Stimulated activated naive CD8-positive, alpha-beta T cell treated with anti-CD3 and anti-CD28 coated beads, Interleukin-15, Interleukin-2, amounts not matched to agents 100 U/mL and 50 U/mL, for 24 hours (primary cell): ENCODE results near the gene PLAC8L1.
"Not testable (repeated sequence)": the region's sequence is repeated elsewhere in the genome, so short reads cannot be mapped to it uniquely, and the experiment has no call there.

Experiments used
- ATAC-seq: fragments of 150-1000 bp; cut with Tn5 transposase; one replicate; pipeline ENCODE4 v1.10.0; 2021
- DNase-seq: peaks from one replicate; pipeline ENCODE4 v3.0.0; 2021

PLAC8L1 gene, protein sequence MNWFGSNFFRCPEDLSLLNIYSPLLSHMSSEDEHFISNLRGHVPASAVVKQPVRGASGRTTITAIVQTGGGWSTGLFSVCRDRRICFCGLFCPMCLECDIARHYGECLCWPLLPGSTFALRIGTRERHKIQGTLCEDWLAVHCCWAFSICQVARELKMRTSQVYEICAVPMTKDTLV

DNA sequence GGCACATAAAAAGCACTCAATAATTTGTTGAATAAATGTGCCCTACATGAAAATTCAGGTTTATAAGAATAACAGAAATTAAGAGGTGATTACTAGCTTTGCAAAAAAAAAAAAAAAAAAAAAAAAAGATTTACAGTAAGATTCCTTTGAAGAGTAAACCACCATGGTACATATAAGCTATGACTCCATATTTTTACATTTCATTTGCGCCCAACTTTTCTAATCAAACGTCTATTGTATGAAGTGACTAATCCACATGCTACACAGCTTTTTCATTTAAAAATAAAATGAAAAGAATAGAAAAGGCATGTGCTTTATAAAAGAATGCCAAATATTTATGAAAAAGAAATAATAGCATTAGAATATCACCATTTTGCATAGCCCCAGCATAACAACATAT, at the start of gene PLAC8L1:
Gene PLAC8L1 (minus strand): TSS at position 101 of the 400 bp plus-strand sequence. CDS start 1,266 bp downstream, outside the sequence.
- DNase-seq (no peak), ATAC-seq (no peak)

DNA sequence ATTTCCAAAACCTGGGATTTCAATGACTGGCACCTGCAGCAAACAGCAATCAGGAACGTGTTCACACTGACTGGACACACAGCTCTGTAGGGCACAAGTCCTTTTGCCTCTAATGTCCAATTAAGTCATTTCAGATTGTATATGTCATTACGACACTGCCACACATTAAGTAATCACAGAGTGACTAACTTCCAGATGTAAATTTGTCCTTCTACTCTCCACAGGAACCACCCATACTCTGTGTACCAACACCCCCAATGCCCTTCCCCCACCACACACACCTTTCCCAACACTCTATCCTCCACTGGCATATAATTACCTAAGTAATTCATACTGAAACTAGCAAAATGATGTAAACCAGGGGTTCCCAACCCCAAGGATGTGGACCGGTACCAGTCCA, 46.6 kb upstream of the PLAC8L1 start:
- DNase-seq: no peak
- ATAC-seq: no peak

DNA sequence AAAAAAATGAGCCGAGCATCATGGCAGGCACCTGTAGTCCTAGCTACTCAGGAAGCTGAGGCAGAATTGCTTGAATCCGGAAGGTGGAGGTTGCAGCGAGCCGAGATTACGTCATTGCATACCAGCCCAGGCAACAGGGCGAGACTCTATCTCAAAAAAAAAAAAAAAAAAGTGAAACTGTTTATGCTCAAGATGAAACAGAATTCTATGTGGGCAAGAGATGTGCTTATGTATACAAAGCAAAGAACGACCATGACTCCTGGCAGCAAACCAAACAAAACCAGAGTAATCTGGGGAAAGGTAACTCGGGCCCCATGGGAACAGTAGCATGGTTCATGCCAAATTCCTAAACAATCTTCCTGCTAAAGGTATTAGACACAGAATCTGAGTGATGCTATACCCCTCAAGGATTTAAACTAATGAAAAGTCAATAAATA, 32.6 kb upstream of the PLAC8L1 start:
- no peak for DNase-seq
- no peak for ATAC-seq

DNA sequence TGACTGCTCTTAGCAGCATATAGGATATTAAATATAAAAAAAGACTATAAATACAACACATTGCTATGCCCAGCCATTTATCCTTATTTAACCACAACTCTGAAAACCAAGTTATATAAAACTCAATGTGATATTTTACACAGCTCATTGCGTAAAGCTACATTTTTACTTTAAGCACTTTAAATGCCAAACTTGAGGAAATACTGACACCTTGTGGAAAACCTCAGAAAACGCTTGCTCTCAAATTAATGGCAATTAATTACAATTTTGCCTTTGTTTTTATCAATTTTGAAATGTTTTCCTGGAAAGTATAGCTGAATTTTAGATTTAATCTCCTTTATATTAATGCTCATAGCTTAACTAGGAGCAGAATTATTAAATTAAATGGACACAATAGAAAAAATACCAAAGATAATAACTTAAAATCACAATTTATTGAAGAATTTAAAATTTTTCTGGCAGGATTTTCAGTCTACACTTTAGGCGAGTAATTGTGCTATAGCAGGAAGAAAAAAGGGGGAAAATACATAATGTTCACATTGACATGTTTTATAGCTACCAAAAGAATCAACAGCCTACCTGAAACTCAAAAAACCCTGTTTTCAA, 25.2 kb upstream of the PLAC8L1 start:
- DNase-seq (no peak), ATAC-seq (no peak)

DNA sequence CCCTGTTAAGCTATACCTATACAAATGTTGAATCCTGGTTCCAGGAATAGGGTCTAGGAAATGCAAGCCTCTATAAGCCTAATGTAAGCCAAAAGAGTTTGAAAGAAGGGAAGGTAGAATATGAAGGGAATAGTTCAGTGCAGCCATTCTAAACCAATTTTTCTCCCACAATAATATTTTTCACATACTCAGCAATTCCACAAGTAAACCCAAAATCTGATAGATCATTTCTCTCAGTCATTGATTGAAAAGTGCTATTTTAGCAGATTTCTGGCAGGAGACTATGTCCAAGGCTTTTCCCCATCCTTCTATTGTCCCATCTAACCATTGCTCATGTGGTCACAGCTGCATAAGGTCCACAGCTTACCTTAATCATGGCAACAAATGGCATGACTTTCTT, 20.7 kb upstream of the PLAC8L1 start:
- DNase-seq (no peak), ATAC-seq (no peak)

DNA sequence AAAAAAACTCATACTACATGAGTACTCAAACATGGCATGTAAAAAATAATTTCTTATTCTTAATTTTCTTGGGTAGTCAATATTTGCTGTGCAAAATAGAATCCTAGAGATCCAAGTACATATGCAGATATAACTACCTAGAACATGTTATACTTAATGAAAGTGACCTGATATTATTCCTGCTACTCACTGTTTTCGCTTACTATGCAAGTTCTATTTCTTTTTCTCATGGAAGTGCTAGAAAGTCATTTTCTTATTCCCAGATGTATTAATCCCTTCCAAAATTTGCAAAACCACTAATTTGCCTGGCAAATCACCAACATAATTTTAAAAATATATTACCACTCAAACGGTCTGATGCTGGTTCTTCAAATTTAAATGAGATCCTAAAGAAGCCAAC, 19.2 kb upstream of the PLAC8L1 start:
- ATAC-seq: no peak
- no peak for DNase-seq

DNA sequence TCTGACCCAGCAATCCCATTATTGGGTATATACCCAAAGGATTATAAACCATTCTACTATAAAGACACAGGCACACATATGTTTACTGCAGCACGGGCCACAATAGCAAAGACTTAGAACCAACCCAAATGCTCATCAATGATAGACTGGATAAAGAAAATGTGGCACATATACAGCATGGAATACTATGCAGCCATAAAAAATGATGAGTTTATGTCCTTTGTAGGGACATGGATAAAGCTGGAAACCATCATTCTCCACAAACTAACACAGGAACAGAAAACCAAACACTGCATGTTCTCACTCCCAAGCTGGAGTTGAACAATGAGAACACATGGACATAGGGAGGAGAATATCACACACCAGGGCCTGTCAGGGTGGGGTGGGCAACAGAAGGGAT, 16.1 kb upstream of the PLAC8L1 start:
- DNase-seq, ATAC-seq: not testable (repeated sequence)

DNA sequence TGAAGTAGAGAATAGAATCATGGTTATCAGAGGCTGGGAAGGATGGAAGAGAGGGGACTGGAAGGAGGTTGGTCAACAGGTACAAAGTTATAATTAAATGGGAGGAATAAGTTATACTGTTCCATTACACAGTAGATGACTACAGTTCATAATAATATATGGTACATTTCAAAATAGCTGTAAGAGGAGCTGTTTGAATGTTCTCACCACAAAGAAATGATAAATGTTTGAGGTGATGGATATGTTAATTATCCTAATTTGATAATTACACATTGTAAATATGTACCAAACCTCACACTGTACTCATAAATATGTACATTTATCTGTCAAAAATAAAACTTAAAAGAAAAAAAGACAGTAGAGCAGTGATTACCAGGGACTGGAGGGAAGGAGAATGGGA, 12.9 kb upstream of the PLAC8L1 start:
- ATAC-seq (no peak), DNase-seq (no peak)

DNA sequence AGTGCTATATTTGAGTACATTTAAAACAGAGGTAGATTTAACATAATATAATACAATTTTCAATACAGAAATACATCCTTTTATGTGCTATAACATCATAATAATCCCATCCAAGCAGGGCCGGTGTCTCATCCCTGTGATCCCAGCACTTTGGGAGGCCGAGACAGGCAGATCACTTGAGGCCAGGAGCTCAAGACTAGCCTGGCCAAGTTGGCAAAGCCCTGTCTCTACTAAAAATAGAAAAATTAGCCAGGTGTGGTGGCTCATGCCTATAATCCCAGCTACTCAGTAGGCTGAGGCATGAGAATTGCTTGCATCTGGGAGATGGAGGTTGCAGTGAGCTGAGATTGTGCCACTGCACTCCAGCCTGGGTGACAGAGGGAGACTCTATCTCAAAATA, 11.8 kb upstream of the PLAC8L1 start:
- not testable (repeated sequence) for DNase-seq, ATAC-seq

DNA sequence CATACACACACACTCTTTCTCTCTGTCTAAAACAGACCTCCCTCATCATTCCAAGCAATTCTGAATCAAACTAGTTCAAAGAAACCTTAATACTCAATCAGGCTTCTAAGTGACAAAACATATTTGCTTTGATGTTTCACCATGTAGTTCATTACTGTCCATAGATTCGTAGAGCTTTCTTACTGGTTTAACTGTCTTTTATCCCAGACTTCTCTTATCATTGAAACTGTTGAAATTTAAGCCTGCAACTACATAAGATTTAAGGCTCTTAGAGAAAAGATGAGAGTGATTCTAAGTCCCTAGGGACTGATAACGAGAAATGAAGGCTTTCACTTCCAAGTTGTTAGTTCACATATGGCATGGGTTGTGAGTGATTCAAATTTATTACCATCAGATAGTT, 11.0 kb upstream of the PLAC8L1 start:
- DNase-seq (no peak), ATAC-seq (no peak)

DNA sequence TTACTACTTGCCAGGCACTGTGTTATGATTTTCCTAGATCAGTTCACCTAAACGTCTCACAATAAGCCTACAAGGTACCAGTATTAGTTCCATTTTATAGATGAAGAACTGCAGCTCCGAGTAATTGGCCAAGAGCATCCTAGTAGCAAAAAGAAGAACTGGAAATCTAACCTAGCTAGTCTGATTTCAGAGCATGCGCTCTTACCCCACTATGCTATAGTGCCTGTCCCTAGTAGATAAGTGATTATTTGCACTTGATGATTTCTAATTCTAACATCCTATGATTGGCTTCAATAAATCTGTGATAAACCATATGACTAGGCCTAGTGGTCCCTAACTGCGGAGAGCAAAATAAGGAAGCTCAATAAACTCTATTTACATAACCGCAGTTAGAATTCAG, 7.1 kb upstream of the PLAC8L1 start:
- ATAC-seq (no peak), DNase-seq (no peak)

DNA sequence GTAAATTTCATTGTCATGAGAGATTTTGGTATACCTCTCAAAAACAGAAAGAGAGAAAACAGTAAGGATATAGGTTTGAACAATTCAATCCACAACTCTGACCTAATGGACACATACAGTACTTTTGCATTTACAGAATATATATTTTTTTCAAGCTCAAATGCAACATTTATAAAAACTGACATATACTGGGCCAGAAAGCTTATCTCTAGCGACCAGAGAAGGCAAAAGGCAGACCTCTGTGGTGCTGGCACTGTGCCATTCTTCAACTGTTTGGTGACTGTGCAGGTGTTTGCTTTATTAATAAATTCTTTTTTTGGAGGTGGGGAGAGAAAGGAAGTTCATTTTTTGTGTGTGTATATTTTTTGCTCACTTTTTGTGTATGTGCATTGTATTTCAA, 6.0 kb upstream of the PLAC8L1 start:
- no peak for ATAC-seq
- DNase-seq: no peak

DNA sequence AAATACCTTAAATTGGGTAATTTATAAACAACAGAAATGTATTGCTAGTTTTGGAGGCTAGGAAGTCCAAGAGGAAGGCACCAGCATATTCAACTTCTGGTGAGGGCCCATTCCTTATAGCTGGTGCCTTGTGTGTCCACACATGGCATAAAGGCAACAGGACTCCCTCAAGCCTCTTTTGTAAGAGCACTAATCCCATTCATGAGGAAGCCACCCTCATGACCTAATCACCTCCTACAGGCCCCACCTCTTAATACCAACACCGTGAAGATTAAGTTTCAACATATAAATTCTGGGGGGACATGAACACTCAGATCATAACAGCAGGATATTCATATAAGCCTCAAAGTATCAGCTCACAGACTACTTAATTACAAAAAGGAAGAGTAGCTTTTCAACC, 4.0 kb upstream of the PLAC8L1 start:
- no peak for DNase-seq
- ATAC-seq: no peak

DNA sequence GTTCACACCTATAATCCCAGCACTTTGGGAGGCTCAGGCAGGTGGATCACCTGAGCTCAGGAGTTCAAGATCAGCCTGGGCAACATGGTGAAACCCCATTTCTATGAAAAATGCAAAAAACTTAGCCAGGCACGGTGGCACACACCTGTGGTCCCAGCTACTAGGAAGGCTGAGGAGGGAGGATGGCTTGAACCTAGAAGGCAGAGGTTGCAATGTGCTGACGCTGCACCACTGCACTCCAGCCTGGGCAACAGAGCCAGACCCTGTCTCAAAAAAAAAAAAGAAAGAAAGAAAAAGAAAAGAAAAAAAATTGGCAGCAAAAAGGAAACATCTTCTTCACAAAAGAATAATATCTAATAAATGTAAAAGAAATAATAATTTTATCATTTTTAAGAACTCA, 3.5 kb upstream of the PLAC8L1 start:
- not testable (repeated sequence) for DNase-seq

DNA sequence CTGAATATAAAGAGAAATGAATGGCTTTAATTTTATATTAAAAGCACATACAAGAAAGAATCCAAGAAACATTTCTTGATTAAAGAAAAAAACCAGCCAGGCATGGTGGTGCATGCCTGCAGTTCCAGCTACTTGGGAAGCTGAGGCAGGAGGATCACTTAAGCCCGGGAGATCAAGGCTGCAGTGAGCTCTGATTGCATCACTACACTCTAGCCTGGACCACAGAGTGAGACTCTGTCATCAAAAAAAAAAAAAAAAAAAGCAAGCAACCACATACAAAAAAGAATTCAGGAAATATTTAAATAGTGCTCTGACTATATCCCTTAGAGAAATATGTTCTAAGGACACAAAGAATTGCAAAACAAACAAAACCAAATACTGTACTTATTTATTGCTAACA, 2.5 kb upstream of the PLAC8L1 start:
- no peak for ATAC-seq
- no peak for DNase-seq

More for the DNA sequence above, 3.5 kb upstream of the PLAC8L1 start:
- ATAC-seq: not testable (repeated sequence)

DNA sequence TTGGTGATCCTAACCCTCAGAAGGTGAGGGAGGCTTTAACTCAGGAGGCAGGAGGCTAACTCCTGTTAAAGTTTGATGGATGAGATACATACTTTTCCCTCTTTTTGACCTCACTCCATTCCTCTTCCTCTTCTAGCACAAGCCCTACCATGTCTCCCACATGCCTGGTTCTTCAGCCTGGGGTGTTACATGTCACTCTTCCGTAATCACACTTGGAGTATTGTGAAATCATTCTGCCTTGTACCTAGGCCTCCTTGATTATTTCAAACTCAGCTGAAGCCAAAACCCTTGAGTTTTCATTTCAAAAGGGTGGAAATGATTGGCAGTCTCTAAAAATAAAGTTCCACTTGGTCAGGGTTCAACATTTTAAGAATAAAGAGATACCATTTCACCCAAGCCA, 1.8 kb downstream of the PLAC8L1 start:
- no peak for ATAC-seq
- no peak for DNase-seq

DNA sequence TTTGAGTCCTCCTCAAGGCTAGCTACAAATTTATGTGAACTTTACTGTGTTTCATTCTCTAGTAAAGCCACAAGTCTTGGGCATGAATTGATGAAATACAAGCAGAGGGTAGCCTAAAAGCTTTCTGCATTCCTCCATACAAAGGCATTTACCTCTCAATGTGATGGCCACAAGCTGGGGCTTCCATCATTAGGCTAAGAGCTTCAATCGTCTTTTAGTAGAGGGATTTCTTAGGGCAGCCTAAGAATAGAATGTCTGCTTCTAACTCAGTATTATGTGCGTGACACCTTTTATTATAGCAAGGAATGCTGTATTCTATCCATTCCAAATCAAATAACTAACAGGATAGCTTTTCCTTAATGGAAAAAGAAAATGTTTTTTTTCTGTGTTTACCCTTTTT, 3.7 kb downstream of the PLAC8L1 start:
- no peak for ATAC-seq
- DNase-seq: no peak

DNA sequence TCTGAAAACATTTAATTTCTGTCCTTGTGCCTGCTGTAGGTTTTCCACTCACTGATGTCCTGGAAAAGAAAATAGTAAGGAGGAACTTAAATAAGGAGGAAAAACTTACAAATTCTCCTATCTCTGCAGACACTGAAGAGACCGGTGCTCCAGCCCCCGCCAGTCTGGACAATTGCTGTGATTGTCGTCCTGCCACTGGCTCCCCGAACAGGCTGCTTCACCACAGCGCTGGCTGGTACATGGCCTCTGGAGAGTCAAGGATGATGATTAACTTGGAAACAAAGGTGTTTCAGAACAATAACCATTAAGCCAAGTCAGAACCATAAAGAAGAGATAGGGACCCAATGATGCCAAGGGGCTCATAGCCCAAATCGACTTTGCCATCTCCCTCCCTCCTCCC, 7.3 kb downstream of the PLAC8L1 start:
- ATAC-seq (no peak), DNase-seq (no peak)

DNA sequence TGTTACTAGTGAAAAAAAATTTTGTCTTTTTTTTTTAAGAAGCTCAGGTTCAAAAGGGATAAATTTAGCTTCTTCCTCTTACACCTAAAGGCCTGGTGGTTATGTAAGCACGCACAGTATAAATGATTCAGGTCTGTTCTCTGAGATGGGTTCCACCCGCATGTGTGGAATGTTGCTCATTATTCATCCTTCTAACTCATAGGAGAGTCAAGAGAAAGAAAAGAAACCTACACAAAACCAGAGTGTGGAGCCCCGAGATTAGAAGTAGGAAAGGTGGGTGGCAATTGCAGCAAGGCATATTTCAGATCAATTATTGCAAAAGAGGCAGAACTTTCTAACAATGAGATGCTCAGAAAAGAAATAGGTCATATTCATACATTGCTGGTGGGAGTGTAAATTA, 13.5 kb downstream of the PLAC8L1 start:
- DNase-seq (no peak), ATAC-seq (no peak)

DNA sequence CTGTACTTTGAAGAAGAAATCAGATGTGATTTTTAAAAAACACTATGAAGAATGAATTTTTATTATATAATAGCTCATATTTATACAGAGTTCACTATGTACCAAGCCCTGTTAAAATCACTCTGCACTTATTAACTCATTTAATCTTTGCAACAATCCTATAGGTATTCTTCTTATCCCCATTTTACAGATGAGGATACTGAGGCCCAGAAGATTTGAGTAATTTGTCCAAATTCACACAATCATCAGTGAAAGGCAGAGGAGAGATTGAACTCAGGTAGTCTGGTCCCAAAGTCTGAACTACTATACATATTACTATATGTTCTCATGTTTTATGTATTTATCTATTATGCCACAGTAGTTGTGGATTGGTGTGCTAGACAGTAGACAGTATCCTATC, 16.1 kb downstream of the PLAC8L1 start:
- ATAC-seq (no peak), DNase-seq (no peak)

DNA sequence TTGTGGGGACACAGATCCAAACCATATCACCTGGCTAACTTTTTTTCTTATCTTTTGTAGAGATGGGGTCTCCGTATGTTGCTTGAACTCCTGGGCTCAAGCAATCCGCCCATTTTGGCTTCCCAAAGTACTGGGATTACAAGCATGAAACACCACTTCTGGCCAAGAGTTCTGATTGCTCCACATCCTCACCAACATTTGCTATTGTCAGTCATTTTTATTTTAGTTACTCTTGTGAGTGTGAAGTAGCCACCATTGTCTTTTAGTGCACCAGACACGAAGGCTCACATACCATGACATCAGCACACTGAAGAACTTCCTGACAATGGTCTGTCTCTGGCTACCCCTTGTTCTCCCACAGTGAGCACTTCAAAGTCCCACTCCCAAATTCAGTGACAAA, 17.3 kb downstream of the PLAC8L1 start:
- DNase-seq: no peak
- ATAC-seq: no peak

DNA sequence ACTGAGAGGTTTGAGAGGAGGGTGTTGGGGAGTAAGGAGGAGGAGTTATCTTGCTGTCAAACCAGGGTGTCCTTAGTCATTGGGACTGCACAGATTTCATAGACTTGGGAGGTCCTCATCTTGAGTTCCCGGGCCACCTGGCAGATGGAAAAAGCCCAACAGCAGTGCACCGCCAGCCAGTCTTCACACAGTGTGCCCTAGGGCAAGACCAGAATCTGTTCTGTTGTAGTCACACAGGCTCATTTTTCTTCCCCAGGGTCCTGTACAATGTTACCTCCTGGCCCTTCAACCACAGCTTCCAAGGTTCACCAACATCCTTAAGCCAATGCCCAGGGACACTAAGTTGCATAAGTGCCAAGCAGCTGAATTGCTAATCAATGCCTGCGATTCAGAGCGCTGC, 21.0 kb downstream of the PLAC8L1 start:
- no peak for ATAC-seq
- DNase-seq: no peak

DNA sequence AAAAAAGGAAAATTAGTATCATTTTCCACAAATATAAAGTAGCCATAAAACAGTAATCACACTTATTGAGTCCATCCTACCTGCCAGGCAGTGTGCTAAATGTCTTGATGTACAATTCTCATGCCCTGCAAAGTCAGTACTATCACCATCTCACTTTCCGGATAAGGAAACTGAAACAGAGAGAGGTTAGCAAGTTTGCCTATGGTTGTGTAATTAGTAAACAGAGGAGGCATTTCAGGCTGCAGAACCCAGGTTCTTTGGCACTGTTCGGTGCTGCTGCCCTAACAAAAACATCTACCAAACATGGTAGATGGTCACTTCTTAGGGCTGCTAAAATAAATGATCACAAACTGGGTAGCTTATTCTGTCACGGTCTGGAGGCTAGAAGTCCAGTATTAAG, 22.6 kb downstream of the PLAC8L1 start:
- DNase-seq: no peak
- ATAC-seq: no peak

DNA sequence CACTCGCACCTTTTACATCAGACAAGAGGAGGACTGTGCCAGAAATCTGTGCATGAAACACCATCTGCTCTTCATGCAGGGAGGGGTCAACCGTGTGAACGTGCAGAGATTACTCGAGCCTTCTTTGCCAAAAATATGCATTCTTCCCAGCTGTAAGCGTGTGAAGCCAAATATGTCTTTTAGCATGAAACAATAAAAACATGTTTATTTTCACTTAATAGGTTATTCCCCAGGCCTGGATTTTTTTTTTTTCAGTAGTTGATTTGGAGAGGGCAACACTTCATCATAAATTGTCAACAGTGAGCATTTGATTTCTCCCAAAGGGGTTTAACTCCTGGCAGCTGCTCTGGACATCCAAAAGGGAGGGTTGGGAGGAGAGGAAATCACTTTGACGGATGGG, 23.8 kb downstream of the PLAC8L1 start:
- no peak for DNase-seq
- ATAC-seq: no peak
